Measurements from ENCODE around the gene TMPRSS12. TPM values are rescaled to one million over a fixed set of nuclear protein-coding genes. Genes with fewer than 3 reads are reported as not detected.
"Not testable (repeated sequence)": the region's sequence is repeated elsewhere in the genome, so short reads cannot be mapped to it uniquely, and the experiment has no call there.

The TMPRSS12 gene
- polyA plus RNA-seq, 5 donors, result 0.08 to 0.18 (median 0.09) TPM; not detected in 2

GRCh38 chr12:50926415-50926814 lies 83.7 kb downstream of the TMPRSS12 start:
- DNase-seq, result no peak

- DNase-seq, result not testable (repeated sequence)
Measured at GRCh38 chr12:50926932-50927331, 84.2 kb downstream of the TMPRSS12 start.

GRCh38 chr12:50927356-50927755 lies 84.6 kb downstream of the TMPRSS12 start:
- DNase-seq, result no peak

GRCh38 chr12:50927766-50928224 lies 85.1 kb downstream of the TMPRSS12 start:
- no peak for DNase-seq

GRCh38 chr12:50928392-50928791 lies 85.7 kb downstream of the TMPRSS12 start:
- DNase-seq, result no peak

GRCh38 chr12:50929831-50930230 lies 87.1 kb downstream of the TMPRSS12 start:
- no peak for DNase-seq

- DNase-seq, result not testable (repeated sequence)
Measured at GRCh38 chr12:50930477-50930876, 87.8 kb downstream of the TMPRSS12 start.

- DNase-seq, result no peak
Measured at GRCh38 chr12:50932787-50933280, 90.1 kb downstream of the TMPRSS12 start.

GRCh38 chr12:50933459-50934124 lies 90.9 kb downstream of the TMPRSS12 start:
- DNase-seq, result no peak

GRCh38 chr12:50934371-50934851 lies 91.7 kb downstream of the TMPRSS12 start:
- no peak for DNase-seq

- no peak for DNase-seq
Measured at GRCh38 chr12:50934981-50935807, 92.5 kb downstream of the TMPRSS12 start.

GRCh38 chr12:50936821-50937530 lies 94.2 kb downstream of the TMPRSS12 start:
- no peak for DNase-seq

Other genes with a start within 250 kb of the TMPRSS12 start
- 10 to 100 TPM; 38.0 to 57.1 (median 50.9) TPM for gene ATF1, start 78.8 kb upstream of the TMPRSS12 start, polyA plus RNA-seq (ENCODE audit: insufficient read depth in 1 of 5, insufficient read length in 5 of 5, low replicate concordance in 1 of 5)
- under 1 TPM in 2 of 5 donors, not detected in 3; 0.78 to 0.90 TPM for gene HIGD1C, start 109.6 kb downstream of the TMPRSS12 start, polyA plus RNA-seq (ENCODE audit: insufficient read depth in 1 of 5, insufficient read length in 5 of 5, low replicate concordance in 1 of 5)
- 10 to 100 TPM; 39.9 to 56.7 (median 51.1) TPM for gene SLC11A2, start 183.5 kb downstream of the TMPRSS12 start, polyA plus RNA-seq (ENCODE audit: insufficient read depth in 1 of 5, insufficient read length in 5 of 5, low replicate concordance in 1 of 5)
- 100 to 1,000 TPM; 103 to 149 (median 131) TPM for gene LETMD1, start 205.4 kb downstream of the TMPRSS12 start, polyA plus RNA-seq (ENCODE audit: insufficient read depth in 1 of 5, insufficient read length in 5 of 5, low replicate concordance in 1 of 5)
- gene CSRNP2, start 240.7 kb downstream of the TMPRSS12 start, polyA plus RNA-seq (ENCODE audit: insufficient read depth in 1 of 5, insufficient read length in 5 of 5, low replicate concordance in 1 of 5), result 10 to 100 TPM; 29.2 to 36.2 (median 32.5) TPM